Uterus (tissue), 4 donors: ENCODE measurements around the gene RNF217. TPM values are rescaled to one million over a fixed set of nuclear protein-coding genes. Genes with fewer than 3 reads are reported as not detected.

Experiments
- DNase-seq, 2 donors: peaks; one replicate each; pipeline ENCODE4 v3.0.0-alpha.2; 2019 to 2020
- H3K27ac ChIP-seq, 2 donors: fragments of 200-600 bp; sonication (generic); 1 replicate in 1 of 2; 2 replicates in 1 of 2; pipeline ENCODE4 v1.5.1; 2016 to 2018
- H3K27me3 ChIP-seq, 2 donors: fragments of 200-600 bp; sonication (generic); one replicate each; pipeline ENCODE4 v1.5.1; 2018 to 2019; ENCODE audit warnings: control low read depth in 1 of 2
- H3K36me3 ChIP-seq, 2 donors: fragments of 200-600 bp; sonication (generic); one replicate each; pipeline ENCODE4 v1.5.1; 2019; ENCODE audit warnings: control low read depth in 1 of 2
- H3K4me1 ChIP-seq, 2 donors: fragments of 200-600 bp; sonication (generic); one replicate each; pipeline ENCODE4 v1.5.1; 2018 to 2019; ENCODE audit warnings: control low read depth in 1 of 2
- H3K4me3 ChIP-seq, 2 donors: fragments of 200-600 bp; sonication (generic); 1 replicate in 1 of 2; 2 replicates in 1 of 2; pipeline ENCODE4 v1.5.1; 2018 to 2019; ENCODE audit warnings: mild to moderate bottlenecking in 1 of 2
- H3K9me3 ChIP-seq, 2 donors: fragments of 200-600 bp; sonication (generic); one replicate each; pipeline ENCODE4 v1.5.1; 2019; ENCODE audit warnings: control low read depth in 1 of 2
- POLR2A ChIP-seq, 2 donors: fragments of 450-650 bp; IDR thresholded peaks; one replicate each; pipeline ENCODE4 v1.6.1; 2016; ENCODE audit warnings: antibody characterized with exemption in 2 of 2, mild to moderate bottlenecking in 1 of 2, moderate library complexity in 1 of 2
- intact Hi-C: fragments of 100-400 bp; cut with DNase I; formaldehyde crosslinking; loops from one replicate; pipeline ENCODE4 v1.15.1; 2023; ENCODE audit warnings: low total_unique reads
- total RNA-seq, 4 donors: library from RNA; depleted of rRNA in 3 of 4; stranded (reverse); fragments of >200 nt in 3 of 4; gene quantifications; one replicate each; pipeline versions ENCODE4 v1.1.0 to v1.2.4, GENCODE V29; 2014 to 2023
- TF ChIP-seq, protein P1 (sequence below), 4 experiments: fragments of 200-600 bp in 2 of 4; fragments of 450-650 bp in 2 of 4; sonication (generic) in 2 of 4; IDR thresholded peaks; one replicate each; pipeline ENCODE4 v1.5.1; 2016 to 2019; ENCODE audit warnings: antibody characterized with exemption in 4 of 4, mild to moderate bottlenecking in 2 of 4, moderate library complexity in 1 of 4
- donor health status: DM: yes; HTN: yes; CAD: no.

Gene RNF217
- total RNA-seq, 4 donors from 2014 or later, result 22.9 to 42.0 (median 29.0) TPM

DNA sequence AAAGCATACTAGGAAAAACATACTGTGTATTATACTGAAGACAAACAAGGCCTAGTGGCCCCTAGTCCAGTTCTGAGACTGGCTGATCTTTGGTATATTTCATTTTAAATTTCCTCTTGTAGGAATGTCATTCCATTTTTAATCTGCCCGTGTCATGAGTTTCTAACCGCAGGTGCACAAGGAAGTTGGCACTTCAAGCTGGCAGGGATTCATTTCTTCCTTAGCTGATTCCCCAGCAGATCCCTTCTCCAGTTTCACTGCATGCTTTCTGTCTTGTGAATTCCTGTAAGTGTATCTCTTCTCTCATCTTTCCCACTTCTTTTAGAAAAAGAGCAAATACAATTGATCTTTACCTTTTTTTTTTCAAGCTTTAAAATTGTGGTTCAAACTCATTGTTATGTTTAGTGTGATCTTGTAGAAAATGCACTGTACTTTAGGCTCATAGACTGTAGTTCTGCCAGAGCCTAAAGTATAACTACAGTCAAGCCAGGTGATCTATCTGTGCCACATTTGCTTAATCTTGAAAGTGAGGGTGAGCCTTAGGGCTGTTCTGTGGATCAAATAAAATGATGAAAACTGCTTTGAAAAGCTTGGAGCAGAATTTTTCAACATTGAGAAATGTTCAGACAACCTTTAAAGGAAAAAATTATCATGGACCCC, 37.0 kb downstream of the RNF217 start:
- Histone ChIP-seq H3K4me1 (peaks cover 0 to 3% of the 10 kb centered on the region in 2 donors), H3K4me3 (no peak overlapping the region), H3K36me3 (no peaks in the 10 kb centered on the region), H3K27me3 (no peaks in the 10 kb centered on the region), H3K27ac (no peak overlapping the region), H3K9me3 (no peaks in the 10 kb centered on the region)
- intact Hi-C loops, result no loop called here
- TF ChIP-seq POLR2A (IDR thresholded peaks at IDR 0.05), result no peak
- TF ChIP-seq, protein P1, sequence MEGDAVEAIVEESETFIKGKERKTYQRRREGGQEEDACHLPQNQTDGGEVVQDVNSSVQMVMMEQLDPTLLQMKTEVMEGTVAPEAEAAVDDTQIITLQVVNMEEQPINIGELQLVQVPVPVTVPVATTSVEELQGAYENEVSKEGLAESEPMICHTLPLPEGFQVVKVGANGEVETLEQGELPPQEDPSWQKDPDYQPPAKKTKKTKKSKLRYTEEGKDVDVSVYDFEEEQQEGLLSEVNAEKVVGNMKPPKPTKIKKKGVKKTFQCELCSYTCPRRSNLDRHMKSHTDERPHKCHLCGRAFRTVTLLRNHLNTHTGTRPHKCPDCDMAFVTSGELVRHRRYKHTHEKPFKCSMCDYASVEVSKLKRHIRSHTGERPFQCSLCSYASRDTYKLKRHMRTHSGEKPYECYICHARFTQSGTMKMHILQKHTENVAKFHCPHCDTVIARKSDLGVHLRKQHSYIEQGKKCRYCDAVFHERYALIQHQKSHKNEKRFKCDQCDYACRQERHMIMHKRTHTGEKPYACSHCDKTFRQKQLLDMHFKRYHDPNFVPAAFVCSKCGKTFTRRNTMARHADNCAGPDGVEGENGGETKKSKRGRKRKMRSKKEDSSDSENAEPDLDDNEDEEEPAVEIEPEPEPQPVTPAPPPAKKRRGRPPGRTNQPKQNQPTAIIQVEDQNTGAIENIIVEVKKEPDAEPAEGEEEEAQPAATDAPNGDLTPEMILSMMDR (IDR thresholded peaks at IDR 0.05), result no peak
- no peak for DNase-seq

DNA sequence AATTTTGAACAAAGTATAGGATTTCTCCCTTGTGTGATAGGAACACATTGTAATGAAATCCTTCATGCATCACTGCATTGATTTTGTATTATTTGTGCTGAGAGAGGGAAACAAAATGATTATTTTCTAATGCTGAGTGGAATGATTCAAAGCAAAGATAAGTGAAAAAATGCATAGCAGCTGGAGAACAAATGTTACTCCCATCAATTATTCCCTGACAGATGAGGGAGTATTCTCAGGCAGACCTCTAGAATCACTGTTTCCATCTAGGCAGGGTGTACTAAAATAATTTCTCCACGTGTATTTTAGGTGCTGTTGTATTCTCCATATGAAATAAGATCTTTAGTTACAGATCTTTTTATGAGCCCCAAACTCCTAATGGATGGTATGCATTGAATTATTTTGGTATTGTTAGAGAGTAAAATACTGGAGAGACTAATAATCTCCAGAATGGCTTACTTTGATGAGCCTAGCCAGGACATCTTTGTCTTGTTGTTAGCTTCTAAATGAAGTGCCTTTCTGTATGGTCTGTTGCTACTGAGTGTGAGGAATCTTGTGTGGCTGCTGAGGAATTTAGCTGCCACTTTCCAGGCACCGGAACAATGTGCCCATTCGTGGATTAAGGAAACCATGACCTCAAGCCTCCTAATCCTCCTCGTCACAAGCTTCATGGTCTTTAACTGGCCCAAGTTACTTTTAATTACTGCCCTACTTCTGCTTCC, 39.6 kb downstream of the RNF217 start:
- intact Hi-C loops, result no loop called here
- Histone ChIP-seq H3K9me3 (no peaks in the 10 kb centered on the region), H3K4me1 (peaks cover 0 to 3% of the 10 kb centered on the region in 2 donors), H3K36me3 (no peaks in the 10 kb centered on the region), H3K27me3 (no peaks in the 10 kb centered on the region), H3K27ac (peak overlapping the region in 1 of 2 donors; percentile 18), H3K4me3 (peak overlapping the region in 1 of 2 donors; percentile 1)
- DNase-seq, result no peak
- TF ChIP-seq, protein P1 (IDR thresholded peaks at IDR 0.05), result no peak
- TF ChIP-seq POLR2A (IDR thresholded peaks at IDR 0.05), result no peak

DNA sequence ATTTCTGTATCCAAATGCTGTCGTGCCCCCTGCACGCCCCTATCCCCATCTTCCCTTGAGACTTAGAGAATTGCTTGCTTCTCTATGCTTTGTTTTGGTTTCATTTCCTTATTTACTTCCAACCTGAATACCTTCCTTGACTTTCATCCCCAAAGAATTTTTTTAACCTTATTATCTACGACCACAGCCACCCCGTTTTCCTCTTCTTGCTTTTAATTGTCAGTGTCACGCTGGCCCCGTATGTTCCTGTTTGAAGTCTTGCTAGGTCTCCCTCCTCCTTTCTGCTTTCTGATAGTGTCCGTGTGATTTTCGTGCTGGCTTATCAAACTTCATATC, 40.1 kb downstream of the RNF217 start:
- peak overlapping the region in 1 of 2 donors; percentile 1 for H3K4me3 ChIP-seq
- peak overlapping the region in 1 of 2 donors; percentile 18 for H3K27ac ChIP-seq
- H3K36me3 ChIP-seq, result no peaks in the 10 kb centered on the region
- H3K4me1 ChIP-seq, result peaks cover 0 to 3% of the 10 kb centered on the region in 2 donors
- intact Hi-C loops, result no loop called here
- no peaks in the 10 kb centered on the region for H3K9me3 ChIP-seq
- no peak for DNase-seq
- no peaks in the 10 kb centered on the region for H3K27me3 ChIP-seq
- TF ChIP-seq, protein P1 (IDR thresholded peaks at IDR 0.05), result no peak
- no peak for TF ChIP-seq POLR2A (IDR thresholded peaks at IDR 0.05)

DNA sequence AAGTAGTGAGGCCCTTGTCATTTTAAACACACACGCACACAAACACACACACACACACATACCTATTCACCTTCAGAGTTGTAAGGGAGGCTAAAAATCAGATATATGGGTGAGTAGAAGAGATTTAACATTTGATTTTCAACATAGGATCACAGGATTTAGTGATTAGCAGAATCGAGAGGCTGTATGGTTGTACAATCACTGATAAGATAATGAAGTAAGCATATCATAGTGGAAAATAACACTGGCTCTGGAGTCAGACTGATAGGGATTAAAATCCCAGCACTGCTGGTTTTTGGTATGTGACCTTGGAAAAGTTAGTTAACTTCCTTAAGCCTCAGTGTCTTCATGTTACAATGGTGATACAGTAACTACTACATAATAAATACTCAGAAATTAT, 40.8 kb downstream of the RNF217 start:
- Histone ChIP-seq H3K36me3 (no peaks in the 10 kb centered on the region), H3K9me3 (no peaks in the 10 kb centered on the region), H3K27me3 (no peaks in the 10 kb centered on the region), H3K4me1 (peaks cover 0 to 3% of the 10 kb centered on the region in 2 donors), H3K4me3 (no peak overlapping the region), H3K27ac (no peak overlapping the region)
- no peak for DNase-seq
- intact Hi-C loops, result no loop called here
- TF ChIP-seq, protein P1 (IDR thresholded peaks at IDR 0.05), result no peak
- no peak for TF ChIP-seq POLR2A (IDR thresholded peaks at IDR 0.05)

DNA sequence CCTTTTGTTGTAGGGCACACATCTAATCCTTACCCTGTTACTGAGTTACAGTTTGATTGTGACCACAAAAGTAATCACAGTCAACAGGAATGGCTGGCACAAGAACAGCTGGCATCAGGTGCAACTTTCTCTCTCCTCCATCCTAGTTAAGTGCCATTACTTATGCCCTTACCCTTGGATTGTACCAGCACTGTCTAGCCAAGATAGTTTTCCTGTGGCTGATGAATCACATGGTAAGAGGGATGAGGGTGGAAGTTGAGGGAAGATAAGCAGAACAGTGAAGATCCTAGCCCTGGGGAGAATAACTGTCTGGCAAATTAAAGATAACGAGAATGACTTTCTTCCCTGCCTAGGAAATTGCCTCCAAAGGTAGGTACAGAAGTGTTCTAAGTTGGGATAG, 42.0 kb downstream of the RNF217 start:
- no peaks in the 10 kb centered on the region for H3K36me3 ChIP-seq
- intact Hi-C loops, result no loop called here
- DNase-seq, result no peak
- no peak overlapping the region for H3K27ac ChIP-seq
- no peak overlapping the region for H3K4me3 ChIP-seq
- TF ChIP-seq, protein P1 (IDR thresholded peaks at IDR 0.05), result no peak
- TF ChIP-seq POLR2A (IDR thresholded peaks at IDR 0.05), result no peak
- H3K9me3 ChIP-seq, result no peaks in the 10 kb centered on the region
- no peaks in the 10 kb centered on the region for H3K27me3 ChIP-seq
- peaks cover 0 to 3% of the 10 kb centered on the region in 2 donors for H3K4me1 ChIP-seq
